ENCODE results near the gene TTLL11.

- TF ChIP-seq CTCF (IDR thresholded peaks at IDR 0.05; ENCODE audit: poor library complexity, severe bottlenecking) = no peak
- no peak for TF ChIP-seq EZH2 (IDR thresholded peaks at IDR 0.05; ENCODE audit: borderline replicate concordance, insufficient read depth, low read length, poor library complexity, severe bottlenecking)
- TF ChIP-seq REST (IDR thresholded peaks at IDR 0.05; ENCODE audit: borderline replicate concordance) = no peak
- TF ChIP-seq EP300 (conservative IDR thresholded peaks at IDR 0.05; ENCODE audit: poor library complexity, severe bottlenecking) = no peak
These were observed 269.5 kb downstream of the TTLL11 start for GRCh38 chr9:121823451-121824169.
